Activated CD8-positive, alpha-beta T cell treated with anti-CD3 and anti-CD28 coated beads, Interleukin-2, amount 10 ng/mL, durations not matched to agents 7 days and 5 days (primary cell): ENCODE data around the gene CD248. TPM values are rescaled to one million over a fixed set of nuclear protein-coding genes. Genes with fewer than 3 reads are reported as not detected.
"Not testable (repeated sequence)": the region's sequence is repeated elsewhere in the genome, so short reads cannot be mapped to it uniquely, and the experiment has no call there.

ENCODE experiments used
- ATAC-seq: fragments of 150-1000 bp; cut with Tn5 transposase; one replicate; pipeline ENCODE4 v1.10.0; 2021; ENCODE audit warnings: moderate library complexity
- CTCF ChIA-PET: fragments of 350-600 bp; sonication (Branson Sonifier 250); formaldehyde crosslinking; loops from one replicate; lab custom pipeline; 2021; ENCODE audit warnings: antibody characterized with exemption; lab: Charles Lee
- POLR2A ChIA-PET: fragments of 350-600 bp; sonication (Branson Sonifier 250); formaldehyde crosslinking; loops from one replicate; lab custom pipeline; 2021; ENCODE audit warnings: antibody characterized with exemption; lab: Charles Lee
- DNase-seq: peaks from one replicate; pipeline ENCODE4 v3.0.0-alpha.2; 2020
- H3K27ac Mint-ChIP-seq: one replicate; pipeline ENCODE4 v1.8.0; 2021; ENCODE audit warnings: mild to moderate bottlenecking, mixed read lengths
- H3K27me3 Mint-ChIP-seq: one replicate; pipeline ENCODE4 v1.8.0; 2021; ENCODE audit warnings: low read depth, mixed read lengths
- H3K36me3 Mint-ChIP-seq: one replicate; pipeline ENCODE4 v1.8.0; 2021; ENCODE audit warnings: low read depth, mixed read lengths
- H3K4me1 Mint-ChIP-seq: one replicate; pipeline ENCODE4 v1.8.0; 2021; ENCODE audit warnings: low read depth, mixed read lengths
- H3K4me3 Mint-ChIP-seq: one replicate; pipeline ENCODE4 v1.8.0; 2021; ENCODE audit warnings: mild to moderate bottlenecking, mixed read lengths
- H3K9me3 Mint-ChIP-seq: one replicate; pipeline ENCODE4 v1.8.0; 2022; ENCODE audit warnings: mixed read lengths; ENCODE audit not compliant: insufficient read depth
- total RNA-seq, 2 experiments: library from RNA; stranded (reverse); gene quantifications; one replicate each; pipeline ENCODE4 v1.2.3, GENCODE V29; 2021

The CD248 gene
- total RNA-seq, 2 experiments from 2014 or later: 79.5 to 80.8 TPM

GRCh38 chr11:66326261-66327111 is 9.6 kb upstream of the CD248 start:
- CTCF ChIA-PET: interaction anchor here (1.0 to 3.8 kb wide), 7 partner anchors 9 to 60 kb away, joined by 3 to 87 read pairs (median 4); partner anchors contain the start of genes CD248, RIN1 and SLC29A2
- H3K4me3 Mint-ChIP-seq: peak overlapping the region; percentile 59
- POLR2A ChIA-PET: interaction anchor here (0.6 to 3.0 kb wide), 4 partner anchors 9 to 18 kb away, joined by 3 to 45 read pairs (median 21); partner anchors contain the start of genes BRMS1, CD248 and RIN1
- no peaks in the 10 kb centered on the region for H3K36me3 Mint-ChIP-seq
- H3K27ac Mint-ChIP-seq: peak overlapping the region; percentile 98
- ATAC-seq: peak; percentile 61
- peaks cover 73% of the 10 kb centered on the region for H3K4me1 Mint-ChIP-seq
- H3K27me3 Mint-ChIP-seq: no peaks in the 10 kb centered on the region
- H3K9me3 Mint-ChIP-seq: no peaks in the 10 kb centered on the region
- DNase-seq: peak; percentile 86

GRCh38 chr11:66325263-66325671 is 8.4 kb upstream of the CD248 start:
- peaks cover 78% of the 10 kb centered on the region for H3K4me1 Mint-ChIP-seq

GRCh38 chr11:66324664-66325063 is 7.8 kb upstream of the CD248 start:
- H3K4me1 Mint-ChIP-seq: peaks cover 81% of the 10 kb centered on the region
- peak overlapping the region; percentile 98 for H3K27ac Mint-ChIP-seq
- peaks cover 8% of the 10 kb centered on the region for H3K36me3 Mint-ChIP-seq
- CTCF ChIA-PET: interaction anchor here (3.8 kb wide), 1 partner anchor 12 kb away, joined by 87 read pairs; no protein-coding TSS in a partner anchor
- no peak overlapping the region for H3K4me3 Mint-ChIP-seq
- H3K27me3 Mint-ChIP-seq: no peaks in the 10 kb centered on the region
- POLR2A ChIA-PET: interaction anchor here (0.6 to 3.0 kb wide), 3 partner anchors 9 to 12 kb away, joined by 3 to 45 read pairs (median 4); no protein-coding TSS in a partner anchor
- DNase-seq (no peak), ATAC-seq (no peak)
- H3K9me3 Mint-ChIP-seq: peaks cover 6% of the 10 kb centered on the region

More at GRCh38 chr11:66325263-66325671, 8.4 kb upstream of the CD248 start:
- DNase-seq (peak; percentile 32), ATAC-seq (peak; percentile 10)
- H3K27me3 Mint-ChIP-seq: no peaks in the 10 kb centered on the region
- CTCF ChIA-PET: interaction anchor here (2.3 to 3.8 kb wide), 2 partner anchors 8 to 13 kb away, joined by 15 to 87 read pairs; partner anchors contain the start of gene CD248
- POLR2A ChIA-PET: interaction anchor here (3.0 kb wide), 1 partner anchor 13 kb away, joined by 45 read pairs; no protein-coding TSS in a partner anchor
- H3K9me3 Mint-ChIP-seq: peaks cover under 1% of the 10 kb centered on the region
- peak overlapping the region; percentile 59 for H3K4me3 Mint-ChIP-seq
- peaks cover 3% of the 10 kb centered on the region for H3K36me3 Mint-ChIP-seq
- peak overlapping the region; percentile 98 for H3K27ac Mint-ChIP-seq

- H3K27ac Mint-ChIP-seq: peak overlapping the region; percentile 23
- no peak for DNase-seq
- H3K9me3 Mint-ChIP-seq: peaks cover 13% of the 10 kb centered on the region
- no peak for ATAC-seq
- H3K27me3 Mint-ChIP-seq: no peaks in the 10 kb centered on the region
- POLR2A ChIA-PET: interaction anchor here (0.6 kb wide), 2 partner anchors 8 to 10 kb away, joined by 3 to 4 read pairs; no protein-coding TSS in a partner anchor
- CTCF ChIA-PET: interaction anchor here (3.8 kb wide), 1 partner anchor 11 kb away, joined by 87 read pairs; no protein-coding TSS in a partner anchor
- H3K4me1 Mint-ChIP-seq: peaks cover 85% of the 10 kb centered on the region
- H3K36me3 Mint-ChIP-seq: peaks cover 18% of the 10 kb centered on the region
- no peak overlapping the region for H3K4me3 Mint-ChIP-seq
These were observed 6.8 kb upstream of the CD248 start for GRCh38 chr11:66323684-66324083.

- Mint-ChIP-seq H3K4me1 (peaks cover 85% of the 10 kb centered on the region), H3K27me3 (no peaks in the 10 kb centered on the region)
These were observed 6.0 kb upstream of the CD248 start for GRCh38 chr11:66322732-66323427.

GRCh38 chr11:66321606-66322005 is 4.8 kb upstream of the CD248 start:
- peaks cover 19% of the 10 kb centered on the region for H3K36me3 Mint-ChIP-seq
- no peak for ATAC-seq
- H3K4me3 Mint-ChIP-seq: no peak overlapping the region
- H3K27me3 Mint-ChIP-seq: no peaks in the 10 kb centered on the region
- peaks cover 84% of the 10 kb centered on the region for H3K4me1 Mint-ChIP-seq
- peaks cover 13% of the 10 kb centered on the region for H3K9me3 Mint-ChIP-seq
- ChIA-PET POLR2A (interaction anchor here (0.9 kb wide), 1 partner anchor 10 kb away, joined by 7 read pairs; no protein-coding TSS in a partner anchor), CTCF (interaction anchor here (1.2 to 2.0 kb wide), 4 partner anchors 9 to 14 kb away, joined by 3 to 48 read pairs (median 4); partner anchors contain the start of gene RIN1)
- DNase-seq: no peak
- no peak overlapping the region for H3K27ac Mint-ChIP-seq

More at GRCh38 chr11:66322732-66323427, 6.0 kb upstream of the CD248 start:
- Mint-ChIP-seq H3K36me3 (peaks cover 19% of the 10 kb centered on the region), H3K27ac (peak overlapping the region; percentile 73), H3K9me3 (peaks cover 13% of the 10 kb centered on the region), H3K4me3 (no peak overlapping the region)
- ATAC-seq (no peak), DNase-seq (no peak)
- ChIA-PET CTCF (interaction anchor here (0.8 to 2.0 kb wide), 4 partner anchors 9 to 34 kb away, joined by 3 to 48 read pairs (median 4); partner anchors contain the start of genes RIN1 and YIF1A), POLR2A (no interaction called here)

- H3K27ac Mint-ChIP-seq, DNase-seq, H3K4me3 Mint-ChIP-seq, H3K27me3 Mint-ChIP-seq, CTCF ChIA-PET, POLR2A ChIA-PET, ATAC-seq: not testable (repeated sequence)
- Mint-ChIP-seq H3K9me3 (peaks cover 13% of the 10 kb centered on the region), H3K4me1 (peaks cover 83% of the 10 kb centered on the region), H3K36me3 (peaks cover 24% of the 10 kb centered on the region)
These were observed 3.9 kb upstream of the CD248 start for GRCh38 chr11:66320748-66321147.

GRCh38 chr11:66320289-66320688 is 3.4 kb upstream of the CD248 start:
- peaks cover 28% of the 10 kb centered on the region for H3K36me3 Mint-ChIP-seq
- H3K4me1 Mint-ChIP-seq: peaks cover 82% of the 10 kb centered on the region
- peak overlapping the region; percentile 60 for H3K27ac Mint-ChIP-seq
- CTCF ChIA-PET, POLR2A ChIA-PET, H3K27me3 Mint-ChIP-seq, DNase-seq, H3K4me3 Mint-ChIP-seq, ATAC-seq: not testable (repeated sequence)
- H3K9me3 Mint-ChIP-seq: peaks cover 13% of the 10 kb centered on the region

GRCh38 chr11:66318600-66318970 is 1.7 kb upstream of the CD248 start:
- ChIA-PET CTCF (interaction anchor here (2.4 kb wide), 1 partner anchor 8 kb away, joined by 15 read pairs; no protein-coding TSS in a partner anchor), POLR2A (interaction anchor here (0.8 to 3.9 kb wide), 4 partner anchors 8 to 54 kb away, joined by 3 to 33 read pairs (median 12); partner anchors contain the start of genes RIN1 and SLC29A2)
- Mint-ChIP-seq H3K4me1 (peaks cover 79% of the 10 kb centered on the region), H3K27ac (peak overlapping the region; percentile 99), H3K4me3 (peak overlapping the region; percentile 87), H3K36me3 (peaks cover 42% of the 10 kb centered on the region), H3K27me3 (no peaks in the 10 kb centered on the region), H3K9me3 (peaks cover 13% of the 10 kb centered on the region)
- no peak for ATAC-seq
- no peak for DNase-seq

- peak; percentile 95 for DNase-seq
- Mint-ChIP-seq H3K4me3 (peak overlapping the region; percentile 87), H3K27me3 (no peaks in the 10 kb centered on the region), H3K36me3 (peaks cover 44% of the 10 kb centered on the region), H3K27ac (peak overlapping the region; percentile 99), H3K9me3 (peaks cover 13% of the 10 kb centered on the region), H3K4me1 (peaks cover 73% of the 10 kb centered on the region)
- CTCF ChIA-PET: interaction anchor here (0.7 to 2.4 kb wide), 7 partner anchors 8 to 96 kb away, joined by 3 to 15 read pairs (median 5); partner anchors contain the start of gene RIN1
- ATAC-seq: peak; percentile 66
- POLR2A ChIA-PET: interaction anchor here (0.8 to 3.9 kb wide), 7 partner anchors 9 to 54 kb away, joined by 3 to 33 read pairs (median 4); partner anchors contain the start of genes BRMS1, RIN1 and SLC29A2
These were observed 1.1 kb upstream of the CD248 start for GRCh38 chr11:66317723-66318599.
